Fibroblast of pulmonary artery (primary cell): ENCODE data around the gene TLX2.
A peak's percentile ranks its signal among the peaks of the same experiment; 100 is the strongest.

ENCODE experiments used
- DNase-seq: peaks from one replicate; pipeline ENCODE4 v3.0.0-alpha.2; 2010; ENCODE audit warnings: low read depth
- H3K4me3 ChIP-seq: replicated peaks from 2 replicates; pipeline ENCODE4 v1.5.1; 2011; ENCODE audit warnings: low read depth, mild to moderate bottlenecking, control low read depth, low read length, moderate library complexity
- TF ChIP-seq, protein P1 (sequence below): IDR thresholded peaks from 2 replicates; pipeline ENCODE4 v1.5.1; 2011; ENCODE audit warnings: mild to moderate bottlenecking, control low read depth, low read length, inconsistent platforms; ENCODE audit errors: missing control alignments

The TLX2 gene

GRCh38 chr2:74540291-74540690 lies 26.0 kb downstream of the TLX2 start:
- no peak for DNase-seq
- no peak overlapping the region for H3K4me3 ChIP-seq
- TF ChIP-seq, protein P1, sequence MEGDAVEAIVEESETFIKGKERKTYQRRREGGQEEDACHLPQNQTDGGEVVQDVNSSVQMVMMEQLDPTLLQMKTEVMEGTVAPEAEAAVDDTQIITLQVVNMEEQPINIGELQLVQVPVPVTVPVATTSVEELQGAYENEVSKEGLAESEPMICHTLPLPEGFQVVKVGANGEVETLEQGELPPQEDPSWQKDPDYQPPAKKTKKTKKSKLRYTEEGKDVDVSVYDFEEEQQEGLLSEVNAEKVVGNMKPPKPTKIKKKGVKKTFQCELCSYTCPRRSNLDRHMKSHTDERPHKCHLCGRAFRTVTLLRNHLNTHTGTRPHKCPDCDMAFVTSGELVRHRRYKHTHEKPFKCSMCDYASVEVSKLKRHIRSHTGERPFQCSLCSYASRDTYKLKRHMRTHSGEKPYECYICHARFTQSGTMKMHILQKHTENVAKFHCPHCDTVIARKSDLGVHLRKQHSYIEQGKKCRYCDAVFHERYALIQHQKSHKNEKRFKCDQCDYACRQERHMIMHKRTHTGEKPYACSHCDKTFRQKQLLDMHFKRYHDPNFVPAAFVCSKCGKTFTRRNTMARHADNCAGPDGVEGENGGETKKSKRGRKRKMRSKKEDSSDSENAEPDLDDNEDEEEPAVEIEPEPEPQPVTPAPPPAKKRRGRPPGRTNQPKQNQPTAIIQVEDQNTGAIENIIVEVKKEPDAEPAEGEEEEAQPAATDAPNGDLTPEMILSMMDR = no peak

DNA sequence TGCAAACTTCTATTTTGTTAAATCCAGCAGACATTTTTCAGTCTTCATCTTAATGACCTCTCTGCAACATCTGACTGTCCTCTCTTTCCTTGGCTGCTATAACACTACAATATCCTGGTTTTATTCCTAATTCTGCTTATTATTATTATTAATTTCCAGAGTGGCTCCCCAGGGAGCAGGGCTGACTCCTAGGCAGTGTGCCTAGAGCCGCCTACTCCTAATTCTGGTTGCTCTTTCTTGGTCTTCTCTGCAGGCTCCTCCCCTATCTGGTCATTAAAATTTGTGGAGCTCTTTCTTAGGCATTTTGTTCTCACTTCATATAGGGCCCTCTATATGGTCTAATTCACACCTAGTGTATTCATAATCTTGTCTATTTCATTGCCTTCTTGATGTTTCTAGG lies 28.7 kb downstream of the TLX2 start:
- no peak for DNase-seq
- TF ChIP-seq, protein P1 = no peak
- no peak overlapping the region for H3K4me3 ChIP-seq

- TF ChIP-seq, protein P1 = peak; percentile 5
- H3K4me3 ChIP-seq = no peak overlapping the region
- no peak for DNase-seq
Observed at GRCh38 chr2:74544634-74545033, 30.4 kb downstream of the TLX2 start.

- no peak overlapping the region for H3K4me3 ChIP-seq
- TF ChIP-seq, protein P1 = no peak
- DNase-seq = no peak
Observed at GRCh38 chr2:74546004-74546403, 31.8 kb downstream of the TLX2 start.

DNA sequence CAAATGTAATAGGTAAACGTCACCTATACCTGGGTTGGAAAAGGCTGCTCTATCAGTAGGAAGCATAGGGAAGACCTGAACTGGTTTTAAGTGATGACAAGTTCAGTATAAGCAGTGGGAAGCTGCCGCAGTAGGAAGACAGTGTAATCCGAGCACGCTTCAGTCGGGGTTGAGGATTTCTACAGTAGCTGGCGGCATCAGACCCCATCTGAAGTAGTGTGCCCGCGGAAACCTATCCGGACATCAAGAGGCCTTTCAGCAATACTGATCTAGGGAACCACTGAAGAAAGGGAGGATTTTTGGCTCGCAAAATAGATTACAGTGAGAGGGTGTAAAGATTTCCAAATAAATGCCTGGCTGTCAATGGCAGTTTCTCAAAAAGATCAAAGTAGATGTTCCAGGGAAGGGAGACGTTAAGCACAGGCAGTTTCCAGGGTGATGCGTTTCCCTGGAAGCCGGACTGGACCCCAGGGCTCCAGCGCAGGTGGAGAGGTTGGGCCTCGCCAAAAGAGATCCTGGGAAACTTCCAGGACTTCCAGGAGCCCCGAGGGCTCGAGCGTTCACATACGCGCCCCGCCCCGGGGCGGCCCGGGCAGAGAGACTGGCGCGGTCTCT lies 34.1 kb downstream of the TLX2 start:
- H3K4me3 ChIP-seq = peak overlapping the region; percentile 58
- no peak for DNase-seq
- TF ChIP-seq, protein P1 = no peak

DNA sequence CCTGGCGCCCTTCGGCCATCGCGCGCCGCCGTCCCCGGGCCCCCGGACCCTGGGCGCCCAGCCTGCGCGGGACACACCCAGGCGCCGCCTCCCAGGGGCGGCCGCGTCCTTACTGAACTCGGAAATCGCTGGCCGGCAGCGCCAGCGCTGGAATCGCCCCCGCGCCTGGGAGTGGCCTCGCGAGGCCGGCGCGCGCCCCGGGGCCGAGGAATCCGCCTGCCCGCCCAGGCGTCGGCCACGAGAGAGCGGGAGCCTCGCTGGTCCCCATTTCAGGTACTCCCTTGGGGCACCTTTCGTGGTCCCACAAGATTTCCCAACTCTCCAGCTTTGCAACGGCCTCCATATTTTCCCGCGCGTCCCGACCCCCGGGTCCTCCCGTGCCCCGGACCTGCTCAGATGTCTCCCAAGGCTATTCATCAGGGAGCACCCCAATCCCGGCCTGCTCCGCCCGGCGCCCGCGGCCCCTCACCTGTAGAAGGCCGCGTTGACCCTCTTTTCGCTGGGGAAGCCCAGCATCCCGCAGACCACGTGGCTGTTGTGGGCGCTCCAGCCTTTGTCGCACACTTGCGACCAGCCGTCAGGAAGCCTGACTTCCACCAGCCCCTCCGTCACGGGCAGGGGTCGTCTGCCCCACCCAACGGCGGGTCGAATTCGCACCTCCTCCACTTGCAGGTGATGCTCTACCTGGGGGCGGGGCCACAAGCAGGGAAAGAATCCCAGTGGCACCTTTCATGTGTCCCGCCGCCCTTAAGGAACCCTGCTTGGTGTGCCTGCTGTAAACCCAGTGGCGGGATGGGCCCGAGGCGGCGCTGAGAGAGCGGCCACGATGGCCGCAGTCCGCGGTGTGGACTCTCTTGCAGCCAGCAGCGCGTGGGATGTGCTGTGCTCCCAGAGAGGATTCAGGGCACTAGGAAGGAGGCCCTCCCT lies 34.9 kb downstream of the TLX2 start:
- peak overlapping the region; percentile 58 for H3K4me3 ChIP-seq
- TF ChIP-seq, protein P1 = no peak
- DNase-seq = no peak
